GM12891 (cell line): ENCODE data around the gene ZNF236.

Experiments used
- DNase-seq: peaks from one replicate; pipeline ENCODE4 v3.0.0; 2011; ENCODE audit warnings: low spot score; ENCODE audit not compliant: insufficient read length
- FAIRE-seq: peaks from 2 replicates; lab custom pipeline; 2011; peaks lifted over from hg19 to GRCh38; lab: Jason Lieb, UNC
- PAX5 ChIP-seq: IDR thresholded peaks from 2 replicates; pipeline ENCODE4 v1.6.1; 2011; ENCODE audit warnings: low read length, moderate library complexity, mild to moderate bottlenecking; ENCODE audit not compliant: insufficient read depth, severe bottlenecking
- POLR2A ChIP-seq: IDR thresholded peaks from 2 replicates; pipeline ENCODE4 v1.6.1; 2011; ENCODE audit warnings: low read depth, low read length, control low read depth
- POLR2AphosphoS5 ChIP-seq: IDR thresholded peaks from 2 replicates; pipeline ENCODE4 v1.6.1; 2011; ENCODE audit warnings: low read depth, low read length, control low read depth
- POU2F2 ChIP-seq: IDR thresholded peaks from 2 replicates; pipeline ENCODE4 v1.6.1; 2011; ENCODE audit warnings: low read depth, mild to moderate bottlenecking, control low read depth, low read length, moderate library complexity
- SPI1 ChIP-seq: IDR thresholded peaks from 2 replicates; pipeline ENCODE4 v1.6.1; 2011; ENCODE audit warnings: low read depth, low read length, control low read depth
- TAF1 ChIP-seq: IDR thresholded peaks from 2 replicates; pipeline ENCODE4 v1.6.1; 2011; ENCODE audit warnings: low read depth, low read length, control low read depth

The ZNF236 gene

GRCh38 chr18:76922107-76922506 lies 99.8 kb downstream of the ZNF236 start:
- no peak for TF ChIP-seq PAX5
- TF ChIP-seq SPI1 = no peak
- no peak for TF ChIP-seq POLR2A
- no peak for TF ChIP-seq POU2F2
- TF ChIP-seq TAF1 = no peak
- TF ChIP-seq POLR2AphosphoS5 = no peak
- FAIRE-seq = peak; percentile 86
- peak; percentile 61 for DNase-seq

GRCh38 chr18:76923485-76924085 lies 101.2 kb downstream of the ZNF236 start:
- no peak for TF ChIP-seq SPI1
- TF ChIP-seq POLR2AphosphoS5 = no peak
- TF ChIP-seq POU2F2 = no peak
- no peak for TF ChIP-seq PAX5
- no peak for TF ChIP-seq TAF1
- TF ChIP-seq POLR2A = no peak
- DNase-seq = no peak
- no peak for FAIRE-seq

GRCh38 chr18:76925501-76925900 lies 103.1 kb downstream of the ZNF236 start:
- FAIRE-seq (no peak), DNase-seq (no peak)
- TF ChIP-seq POLR2A = no peak
- TF ChIP-seq POU2F2 = no peak
- no peak for TF ChIP-seq PAX5
- TF ChIP-seq SPI1 = no peak
- no peak for TF ChIP-seq TAF1
- TF ChIP-seq POLR2AphosphoS5 = no peak

GRCh38 chr18:76927223-76927725 lies 104.9 kb downstream of the ZNF236 start:
- FAIRE-seq = no peak
- no peak for TF ChIP-seq POU2F2
- no peak for DNase-seq

- peak; percentile 59 for FAIRE-seq
- TF ChIP-seq POU2F2 = no peak
- no peak for DNase-seq
These were observed 106.0 kb downstream of the ZNF236 start for GRCh38 chr18:76928179-76928868.

- no peak for DNase-seq
- no peak for FAIRE-seq
- TF ChIP-seq SPI1 (no peak), PAX5 (no peak), POU2F2 (no peak)
These were observed 108.8 kb downstream of the ZNF236 start for GRCh38 chr18:76931171-76931570.

- TF ChIP-seq POLR2AphosphoS5 (no peak), PAX5 (no peak), POU2F2 (no peak), POLR2A (no peak), SPI1 (no peak), TAF1 (no peak)
- FAIRE-seq (no peak), DNase-seq (no peak)
These were observed 109.9 kb downstream of the ZNF236 start for GRCh38 chr18:76932026-76932819.

GRCh38 chr18:76935722-76936337 lies 113.5 kb downstream of the ZNF236 start:
- DNase-seq (no peak), FAIRE-seq (no peak)
- no peak for TF ChIP-seq TAF1
- TF ChIP-seq SPI1 = no peak
- TF ChIP-seq PAX5 = no peak
- no peak for TF ChIP-seq POLR2AphosphoS5
- TF ChIP-seq POU2F2 = no peak
- no peak for TF ChIP-seq POLR2A

- FAIRE-seq = no peak
- TF ChIP-seq PAX5 (no peak), POLR2AphosphoS5 (no peak), SPI1 (no peak), POU2F2 (no peak), TAF1 (no peak), POLR2A (no peak)
- DNase-seq = no peak
These were observed 114.5 kb downstream of the ZNF236 start for GRCh38 chr18:76936877-76937276.

- DNase-seq (no peak), FAIRE-seq (no peak)
- TF ChIP-seq POLR2A (no peak), POLR2AphosphoS5 (no peak), TAF1 (no peak), PAX5 (no peak), POU2F2 (no peak), SPI1 (no peak)
These were observed 115.2 kb downstream of the ZNF236 start for GRCh38 chr18:76937597-76937996.
